ENCODE data around the gene VAT1L.

The VAT1L gene

DNA sequence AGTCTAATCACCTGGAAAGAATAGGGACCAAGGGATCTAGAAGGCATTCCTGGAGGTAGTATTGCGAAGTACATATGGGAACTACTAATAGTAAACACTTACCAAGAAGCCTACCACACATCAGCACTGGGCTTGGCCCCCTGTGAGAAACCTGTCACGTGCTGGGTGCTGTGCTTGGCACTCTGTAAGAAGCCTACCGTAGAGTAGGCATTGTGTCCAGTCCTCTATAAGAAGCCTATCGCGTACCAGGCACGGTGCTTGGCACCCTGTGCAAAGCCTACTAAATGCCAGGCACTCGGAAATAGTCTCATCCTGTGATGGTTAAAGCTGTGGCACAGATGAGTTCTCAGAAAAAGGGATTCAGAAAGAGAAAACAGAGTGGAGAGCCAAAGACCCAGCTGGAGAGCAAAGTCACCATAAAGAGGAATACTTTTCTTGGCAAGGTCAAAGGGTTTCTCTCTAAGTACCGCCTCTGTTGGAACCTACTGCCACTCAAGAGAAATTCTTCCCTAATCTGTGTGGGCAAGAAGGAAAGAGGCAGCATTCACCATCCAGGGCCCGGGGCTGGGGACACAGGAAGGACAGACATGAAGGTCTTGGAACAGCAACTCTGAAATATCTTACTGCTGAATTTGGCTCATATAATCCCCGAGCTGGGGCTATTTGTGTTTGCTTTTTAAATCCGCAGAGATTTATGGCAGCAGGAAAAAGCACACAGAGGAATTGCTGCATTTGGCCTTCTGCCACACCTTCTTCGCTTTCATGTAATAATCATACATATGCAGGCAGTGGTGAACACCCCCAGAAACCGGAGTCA lies 81.8 kb downstream of the VAT1L start:
- DNase-seq (ENCODE audit: low spot score) = no peak

DNA sequence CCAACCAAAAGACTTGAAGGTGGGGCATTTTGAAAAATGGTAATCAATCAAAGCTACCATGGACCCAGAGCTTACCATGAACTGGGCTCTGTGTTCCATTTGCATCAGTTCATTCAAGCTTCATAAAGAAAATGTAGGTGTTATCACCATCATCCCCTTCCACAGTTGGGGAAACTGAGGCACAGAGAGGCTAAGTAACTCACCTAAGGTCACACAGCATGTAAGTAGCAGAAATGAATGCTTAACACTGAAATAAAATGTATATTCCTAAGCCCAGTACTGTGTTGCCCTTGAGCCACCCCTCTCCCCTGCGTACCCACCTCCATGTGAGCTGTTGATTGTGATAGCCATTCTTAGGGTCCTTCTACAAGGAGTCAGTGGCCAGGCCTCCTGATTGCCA lies 83.6 kb downstream of the VAT1L start:
- DNase-seq (ENCODE audit: low spot score) = no peak

DNA sequence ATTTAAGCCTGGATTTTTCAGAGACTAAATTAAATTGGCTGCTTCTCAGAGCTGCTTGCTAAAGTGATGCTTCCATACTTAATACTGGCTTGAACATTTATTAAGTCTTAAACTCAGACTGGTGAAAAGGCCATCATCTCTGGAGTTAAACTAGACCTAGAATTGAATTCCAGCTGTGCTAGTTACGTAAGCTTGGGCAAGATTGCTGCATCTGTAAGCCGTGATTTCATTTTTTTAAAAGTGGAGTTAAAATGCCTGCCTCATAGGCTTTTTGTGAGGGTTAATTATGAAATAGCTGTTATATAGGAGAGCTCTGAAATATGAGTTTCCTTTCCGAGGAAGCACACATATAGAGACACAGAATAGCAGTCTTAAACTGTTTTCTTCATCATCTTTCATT lies 84.7 kb downstream of the VAT1L start:
- DNase-seq (ENCODE audit: low spot score) = no peak

DNA sequence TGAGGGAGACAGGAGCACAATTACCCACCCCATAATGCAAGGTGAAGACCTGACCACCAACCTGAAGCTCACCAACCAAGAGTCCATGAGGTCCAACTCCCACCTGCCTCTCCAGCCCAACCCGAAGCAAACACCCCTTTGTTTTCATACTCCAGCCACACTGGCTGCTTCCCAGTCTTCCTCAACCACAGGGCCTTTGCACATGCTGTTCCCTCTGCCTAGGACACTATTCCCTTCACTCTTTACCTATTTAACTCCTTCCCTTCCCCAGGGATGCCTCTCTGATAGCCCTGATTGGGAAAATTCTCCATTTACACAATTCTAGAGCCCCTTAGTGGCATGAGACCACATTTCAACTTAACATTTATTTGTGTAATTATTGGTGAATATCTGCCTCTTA lies 86.0 kb downstream of the VAT1L start:
- DNase-seq (ENCODE audit: low spot score) = no peak

DNA sequence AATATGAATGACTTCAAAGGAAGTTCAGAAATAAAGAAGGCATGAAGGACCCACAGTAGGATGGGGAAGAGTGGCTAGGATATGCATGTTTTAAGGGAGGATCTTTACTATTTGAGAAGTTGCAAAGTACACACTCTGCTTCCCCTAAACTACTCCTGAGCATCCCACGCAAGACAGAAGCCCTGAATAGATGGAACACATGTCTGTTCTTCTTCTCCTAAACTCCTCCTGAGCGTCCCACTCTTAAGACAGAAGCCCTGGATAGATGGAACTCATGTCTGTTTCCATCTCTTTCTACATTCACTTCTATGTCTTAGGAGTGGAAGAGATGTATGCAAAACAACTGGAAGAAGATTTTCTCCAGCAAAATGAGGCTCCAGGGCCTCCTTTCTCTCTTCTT lies 88.4 kb downstream of the VAT1L start:
- no peak for DNase-seq (ENCODE audit: low spot score)

DNA sequence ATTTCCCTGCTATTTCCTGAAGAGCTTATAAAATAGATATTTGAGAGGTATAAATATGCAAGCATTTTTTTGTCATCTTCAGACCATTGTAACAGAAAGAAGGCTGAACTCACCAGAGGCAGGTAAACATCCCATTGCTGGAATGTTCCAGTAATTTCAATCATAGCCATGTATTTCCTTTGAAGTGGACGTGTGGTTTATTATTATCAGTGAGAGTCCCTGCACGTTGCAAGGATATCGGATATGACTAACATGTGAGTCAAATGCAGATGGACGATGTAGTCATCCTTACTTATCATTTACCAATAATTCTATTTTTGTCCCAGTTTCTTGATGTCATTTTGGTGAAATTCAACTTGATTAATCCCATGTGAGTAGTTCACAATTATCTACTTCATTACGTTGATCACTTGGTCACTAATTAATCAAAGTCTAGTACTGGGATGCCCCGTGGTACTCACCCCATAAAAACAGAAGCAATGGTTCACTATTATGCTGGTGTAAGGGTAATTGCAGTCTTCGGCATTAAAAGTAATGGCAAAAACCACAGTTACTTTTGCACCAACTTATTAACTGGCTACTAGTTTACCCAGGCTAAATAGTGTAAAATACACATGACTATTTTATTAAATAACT lies 89.5 kb downstream of the VAT1L start:
- no peak for DNase-seq (ENCODE audit: low spot score)

DNA sequence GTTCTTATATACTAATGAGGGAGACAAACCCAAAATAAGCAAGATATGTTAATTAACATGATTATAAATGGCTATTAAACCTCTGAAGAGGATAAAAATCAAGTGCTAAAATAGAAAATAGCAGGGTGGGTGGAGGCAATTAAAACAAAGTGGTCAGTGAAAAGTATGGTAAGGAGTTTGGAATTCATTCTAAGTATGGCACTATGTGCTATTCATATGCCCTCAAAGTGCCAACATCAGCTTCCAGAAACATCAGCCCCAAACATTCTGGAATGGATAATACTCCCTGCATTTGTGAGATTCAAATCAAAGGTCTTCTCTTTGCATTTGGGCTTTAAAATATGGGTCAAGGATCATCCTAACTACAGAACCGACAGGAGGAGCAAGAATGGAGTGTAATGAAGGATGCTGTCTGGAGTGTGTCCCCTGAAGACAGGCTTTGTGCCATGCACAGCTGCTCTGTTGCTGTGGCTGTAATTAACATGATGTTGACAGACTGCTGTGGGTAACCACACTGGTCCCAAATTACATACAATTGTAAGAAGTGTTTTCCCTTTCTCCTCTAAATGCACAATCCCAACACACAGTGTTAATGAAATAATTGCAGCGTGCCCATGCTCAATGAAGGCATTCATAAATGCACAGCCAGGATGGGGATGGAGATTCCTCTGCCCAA lies 93.1 kb downstream of the VAT1L start:
- no peak for DNase-seq (ENCODE audit: low spot score)

DNA sequence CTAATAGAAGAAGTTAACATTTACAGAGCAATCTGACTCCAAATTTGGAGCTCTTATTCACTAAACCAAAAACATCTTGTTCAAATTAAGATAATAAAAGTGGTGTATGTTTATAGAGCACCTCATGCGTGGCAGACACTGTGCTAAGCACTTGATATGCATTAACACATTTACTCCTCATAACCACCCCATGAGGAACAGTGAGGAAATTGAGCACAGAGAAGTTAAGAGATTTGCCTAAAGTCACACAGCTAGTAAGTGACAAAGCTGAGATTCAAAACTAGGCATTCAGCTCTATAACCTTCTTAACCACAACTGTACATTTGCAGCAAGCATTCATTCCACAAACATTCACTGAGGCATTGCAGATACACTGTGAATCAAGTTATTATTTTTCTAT lies 94.0 kb downstream of the VAT1L start:
- no peak for DNase-seq (ENCODE audit: low spot score)

DNA sequence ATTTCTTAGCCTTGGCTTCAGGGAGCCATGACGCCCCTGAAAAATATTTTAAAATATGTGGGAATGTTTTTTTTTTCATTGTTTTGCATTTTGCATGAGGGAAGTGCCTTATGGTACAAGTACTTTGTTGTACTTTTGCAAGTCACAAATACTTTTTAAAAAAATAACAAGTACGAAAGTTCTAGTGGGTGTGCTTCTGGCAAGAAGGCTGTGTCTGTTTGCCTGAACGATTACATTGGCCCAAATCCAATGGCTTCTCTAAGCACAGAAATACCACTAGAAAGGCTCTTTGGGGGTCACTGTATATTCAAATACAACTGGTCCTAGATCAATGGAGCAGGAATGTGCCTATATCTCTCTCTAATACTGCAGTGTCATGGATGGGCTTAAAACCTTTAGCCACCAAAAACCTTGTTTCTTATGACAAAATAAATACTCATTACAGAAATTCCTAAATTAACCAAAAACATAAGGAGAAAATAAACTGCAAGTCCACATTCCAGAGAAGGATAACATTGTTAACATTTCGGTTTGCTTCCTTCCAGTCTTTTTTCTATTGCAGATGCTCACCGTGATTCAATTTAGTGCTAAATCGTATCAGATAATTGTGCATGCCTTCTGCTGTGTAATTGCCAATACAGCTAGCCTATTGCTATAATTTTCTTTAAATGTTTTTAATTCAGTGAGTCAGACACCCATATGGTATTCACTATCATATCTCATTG lies 97.4 kb downstream of the VAT1L start:
- no peak for DNase-seq (ENCODE audit: low spot score)

DNA sequence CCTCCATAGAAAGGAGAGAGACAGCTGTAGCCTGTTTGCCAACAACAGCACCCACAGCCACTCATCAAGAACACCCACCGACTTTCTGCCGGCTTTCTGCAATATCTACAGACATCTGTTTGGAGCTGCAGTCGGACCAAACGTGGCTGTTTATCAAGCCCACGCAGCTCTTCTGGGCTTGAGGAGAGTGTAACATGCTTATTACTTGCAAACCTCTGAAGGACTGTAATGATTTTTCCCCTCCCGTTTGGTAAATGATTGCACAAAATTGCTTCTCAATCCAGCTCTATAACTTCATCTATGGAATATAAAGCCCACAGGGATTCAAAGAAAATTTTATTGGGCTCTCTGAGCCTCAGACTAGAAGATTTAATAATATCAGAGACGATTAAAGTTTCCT lies 100.5 kb downstream of the VAT1L start:
- no peak for DNase-seq (ENCODE audit: low spot score)

DNA sequence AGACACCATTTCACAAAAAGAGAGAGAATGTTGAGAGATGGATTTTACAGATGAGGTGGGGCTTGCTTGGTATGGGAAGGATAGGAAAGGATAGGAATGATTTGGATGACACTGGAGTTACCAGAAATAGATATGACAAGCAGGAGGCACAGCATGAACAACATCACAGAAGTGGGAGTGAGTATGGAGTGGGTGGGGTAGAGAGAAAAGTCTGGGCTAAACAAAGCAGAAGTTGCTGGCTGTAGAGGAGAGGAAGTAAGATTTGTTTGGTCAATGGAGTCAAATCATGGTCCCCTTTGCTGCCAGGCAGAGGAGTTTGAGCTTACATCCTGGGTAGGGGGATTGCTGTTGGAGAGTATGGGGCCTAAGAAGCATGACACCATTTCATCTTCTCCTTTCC lies 101.7 kb downstream of the VAT1L start:
- DNase-seq (ENCODE audit: low spot score) = no peak

DNA sequence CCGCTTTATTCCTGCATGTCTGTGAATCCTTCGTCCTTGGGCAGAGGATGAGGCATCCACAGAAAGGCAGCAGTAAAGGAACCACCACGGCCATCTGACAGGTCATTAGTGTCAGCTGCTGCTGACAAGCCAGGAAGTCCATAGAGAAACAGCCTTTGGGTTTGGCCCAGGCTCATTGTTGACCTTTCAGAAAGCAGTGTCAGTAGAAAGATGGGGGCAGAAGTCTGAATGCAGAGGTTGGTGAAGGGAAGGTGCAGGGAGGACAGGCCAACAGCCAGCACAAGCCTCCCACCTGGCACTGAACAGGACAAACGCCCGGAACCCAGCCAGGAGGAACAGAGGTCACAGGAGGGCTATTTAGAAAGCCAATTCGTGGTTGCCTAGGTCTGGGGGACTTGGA lies 105.8 kb downstream of the VAT1L start:
- DNase-seq (ENCODE audit: low spot score) = no peak

DNA sequence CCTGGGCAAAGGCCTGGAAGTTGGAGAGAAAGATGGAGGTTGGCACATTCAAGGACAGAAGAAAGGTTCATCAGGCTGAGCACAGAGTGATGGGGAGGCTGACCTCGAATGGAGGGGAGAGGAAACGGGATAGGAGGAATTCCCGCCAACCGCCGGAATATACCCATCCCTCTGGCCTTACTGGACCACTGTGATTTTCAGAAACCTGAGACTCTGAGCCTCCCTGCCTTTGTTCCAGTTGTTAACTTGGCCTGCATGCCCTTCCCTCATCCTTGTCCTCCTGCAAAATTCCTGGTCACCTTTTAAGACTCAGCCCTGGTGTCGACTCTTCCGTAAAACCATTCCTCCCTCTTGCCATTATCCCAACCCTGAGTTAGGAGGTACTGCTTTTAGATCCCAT lies 107.6 kb downstream of the VAT1L start:
- no peak for DNase-seq (ENCODE audit: low spot score)

DNA sequence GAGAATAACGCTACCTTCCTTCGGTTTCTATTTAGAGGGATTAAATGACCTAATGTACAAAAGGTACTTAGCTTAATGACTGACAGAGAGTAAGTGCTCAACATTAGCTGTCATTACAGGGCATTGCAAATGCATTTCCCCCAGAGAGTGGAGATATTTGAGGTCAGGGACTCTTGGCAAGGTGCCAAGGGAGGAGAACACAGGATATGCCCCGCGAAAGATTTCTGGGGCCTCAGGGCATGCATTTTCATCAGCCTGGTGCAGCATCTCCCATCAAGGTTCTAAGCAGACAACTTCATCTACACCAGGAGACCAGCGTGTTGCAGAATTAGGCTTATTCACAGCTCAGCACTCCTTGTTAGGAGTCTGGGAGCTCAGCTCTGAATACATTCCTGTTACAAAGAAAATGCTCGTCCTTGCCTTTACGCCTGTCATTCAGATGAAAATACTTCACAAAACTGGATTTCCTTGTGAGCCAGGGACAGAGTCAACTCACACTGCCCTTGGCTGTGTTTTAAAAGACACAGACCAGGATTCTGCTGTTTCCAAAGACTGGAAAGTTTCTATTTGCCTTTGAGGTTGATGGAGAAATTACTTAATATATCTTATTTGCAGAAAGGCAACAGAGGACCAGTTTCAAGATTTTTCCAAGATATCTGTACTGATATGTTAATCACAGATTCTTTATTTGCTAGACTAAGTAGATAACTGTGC lies 108.2 kb downstream of the VAT1L start:
- DNase-seq (ENCODE audit: low spot score) = no peak

DNA sequence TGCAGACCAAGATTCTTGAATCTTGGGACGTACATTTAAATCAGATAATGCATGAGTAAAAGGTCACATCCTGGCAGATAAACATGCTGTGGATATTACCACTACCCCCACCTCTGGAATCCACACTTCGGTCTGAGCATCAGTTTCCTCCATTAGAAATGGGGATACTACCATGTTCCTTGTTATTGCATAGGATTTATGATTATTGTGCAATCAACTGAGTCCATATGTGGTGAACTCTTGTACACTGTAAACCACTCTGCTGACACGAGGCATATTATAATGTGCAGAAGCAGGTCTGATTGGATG lies 108.7 kb downstream of the VAT1L start:
- DNase-seq (ENCODE audit: low spot score) = no peak

DNA sequence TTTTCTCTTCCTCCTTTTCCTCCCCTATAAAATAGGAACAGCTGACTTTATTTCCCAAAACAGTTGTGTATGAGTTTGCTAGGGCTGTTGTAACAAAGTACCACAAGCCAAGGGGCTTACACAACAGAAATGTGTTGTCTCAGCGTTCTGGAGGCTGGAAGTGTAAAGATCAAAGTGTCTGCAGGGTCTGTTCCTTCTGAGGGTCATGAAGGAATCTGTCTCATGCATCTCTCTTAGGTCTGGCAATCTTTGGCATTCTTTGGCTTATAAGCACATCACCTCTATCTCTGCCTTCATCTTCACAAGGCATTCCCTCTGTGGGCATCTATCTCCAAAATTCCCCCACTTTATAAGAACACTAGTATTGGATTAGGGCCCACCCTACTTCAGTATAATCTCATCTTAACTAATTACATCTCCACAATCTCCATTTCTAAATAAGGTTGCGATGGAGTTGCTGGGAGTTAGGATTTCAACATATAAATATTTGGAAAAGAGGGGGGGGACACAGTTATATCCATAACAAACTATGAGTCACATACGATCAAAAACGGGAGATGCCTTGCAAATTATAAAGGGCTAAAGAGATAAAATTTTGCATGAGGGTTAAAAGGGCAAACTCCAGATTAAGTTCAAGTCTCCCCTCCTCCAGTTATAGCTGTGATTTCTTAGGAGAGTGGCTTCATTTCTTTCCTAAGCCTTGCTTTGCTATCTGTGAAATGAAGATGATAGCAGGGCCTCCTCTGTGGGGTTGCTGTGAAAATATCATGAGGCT lies 109.7 kb downstream of the VAT1L start:
- no peak for DNase-seq (ENCODE audit: low spot score)

DNA sequence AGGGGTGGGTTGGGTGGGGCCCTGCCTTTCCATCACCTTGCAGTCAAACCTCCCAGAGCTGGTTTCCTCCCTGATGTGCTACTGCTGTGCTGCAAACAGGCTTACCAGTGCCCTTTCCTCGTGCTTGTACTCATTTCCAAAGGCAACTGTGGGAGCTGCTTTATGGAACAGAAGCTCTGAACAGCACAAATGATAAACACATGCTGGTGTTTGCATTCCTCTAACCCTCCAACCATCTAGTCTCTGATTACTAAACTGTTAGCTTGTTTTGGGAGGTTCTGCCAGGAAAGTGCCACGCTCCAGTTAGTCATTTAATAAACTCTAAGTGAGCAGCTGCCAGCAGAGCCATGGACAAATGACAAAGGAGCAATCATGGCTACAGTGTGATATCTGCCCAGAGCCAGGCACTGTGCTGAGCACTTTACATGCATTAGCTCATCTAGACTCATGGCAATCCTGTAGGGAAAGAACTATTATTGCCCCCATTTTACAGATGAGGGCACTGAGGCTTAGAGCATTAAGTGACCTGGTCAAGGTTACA lies 110.4 kb downstream of the VAT1L start:
- DNase-seq (ENCODE audit: low spot score) = no peak

DNA sequence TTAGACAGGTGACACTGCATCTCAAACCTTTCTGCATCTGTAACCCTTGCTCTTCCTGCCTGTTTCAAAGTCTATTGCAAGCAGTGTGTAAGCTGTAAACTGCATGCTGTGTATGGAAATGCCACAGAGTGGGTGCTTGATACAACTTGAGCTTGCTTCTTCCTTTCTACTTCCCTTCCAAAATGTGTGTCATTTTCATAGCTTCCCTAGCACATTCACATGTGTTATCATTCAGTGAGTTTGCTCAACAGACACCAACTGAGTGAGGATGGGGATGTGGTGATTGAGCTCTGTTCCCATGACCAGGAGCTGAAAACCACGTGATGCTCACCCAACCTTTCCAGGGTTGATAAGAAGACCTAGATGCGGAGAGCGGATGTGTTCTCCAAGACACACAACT lies 111.1 kb downstream of the VAT1L start:
- no peak for DNase-seq (ENCODE audit: low spot score)

DNA sequence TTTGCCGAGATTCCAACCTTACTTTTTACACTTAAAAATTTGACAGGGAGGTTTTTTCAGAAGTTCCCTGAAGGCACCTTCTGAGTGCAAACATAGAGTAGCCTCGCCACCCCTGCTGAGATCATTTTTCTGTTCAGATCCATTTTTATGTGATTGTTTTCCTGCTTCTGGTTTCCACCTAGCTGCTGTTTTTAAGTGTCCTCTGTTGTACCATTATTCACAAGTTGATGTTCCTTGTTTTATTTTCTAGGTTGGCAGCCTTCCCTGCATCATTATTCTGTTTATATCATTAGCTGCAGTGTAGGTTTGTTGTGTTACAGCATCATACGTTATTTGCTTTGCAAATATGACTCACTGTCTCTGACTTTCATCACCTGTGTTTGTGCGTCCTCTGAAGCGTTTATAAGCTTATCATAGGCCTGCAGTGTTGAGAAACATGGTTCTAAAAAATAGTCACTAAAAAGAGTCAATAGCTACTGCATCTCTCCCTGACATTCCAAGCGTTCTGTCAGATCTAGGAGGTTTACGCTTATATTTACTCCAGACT lies 117.1 kb downstream of the VAT1L start:
- no peak for DNase-seq (ENCODE audit: low spot score)

DNA sequence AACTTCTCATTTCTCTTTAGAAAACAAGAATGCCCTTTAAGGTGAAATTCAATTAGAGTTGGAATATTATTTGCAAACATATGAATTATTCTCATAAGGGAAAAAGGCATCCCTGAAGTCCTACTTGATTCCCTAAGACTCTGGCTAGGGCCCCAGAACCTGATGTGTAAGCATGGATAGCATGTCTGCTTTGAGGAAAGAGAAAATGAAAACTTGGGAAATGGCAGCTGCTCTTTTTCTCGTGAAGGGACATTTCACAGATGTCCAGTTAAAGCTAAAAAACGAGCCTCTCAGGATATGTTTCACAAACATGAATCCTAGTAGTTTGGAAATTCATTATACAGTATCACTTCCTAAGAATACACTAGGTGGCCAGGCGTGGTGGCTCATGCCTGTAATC lies 121.7 kb downstream of the VAT1L start:
- no peak for DNase-seq (ENCODE audit: low spot score)

DNA sequence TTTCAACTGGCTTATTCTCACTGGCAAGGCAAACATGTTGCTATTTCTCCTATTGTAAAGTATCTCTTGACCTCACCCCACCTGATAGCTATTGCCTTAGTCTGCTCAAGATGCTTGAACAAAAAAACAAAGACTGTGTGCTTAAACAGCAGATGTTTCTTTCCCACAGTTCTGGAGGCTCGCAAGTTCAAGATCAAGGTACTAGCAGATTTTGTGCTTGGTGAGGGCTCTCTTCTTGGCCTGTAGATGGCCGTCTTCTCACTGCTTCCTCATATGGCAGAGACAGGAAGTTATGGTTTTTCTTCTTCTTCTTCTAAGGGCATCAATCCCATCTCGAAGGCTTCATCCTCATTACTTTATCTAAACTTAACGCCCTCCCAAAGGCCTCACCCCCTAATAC lies 124.3 kb downstream of the VAT1L start:
- no peak for DNase-seq (ENCODE audit: low spot score)
